ENCODE measurements around the gene CCRL2. TPM values are rescaled to one million over a fixed set of nuclear protein-coding genes. Genes with fewer than 3 reads are reported as not detected.
"Not testable (repeated sequence)": the region's sequence is repeated elsewhere in the genome, so short reads cannot be mapped to it uniquely, and the experiment has no call there.

CCRL2 gene
- polyA plus RNA-seq, 4 donors, result 0.81 to 1.2 (median 1.00) TPM

DNA sequence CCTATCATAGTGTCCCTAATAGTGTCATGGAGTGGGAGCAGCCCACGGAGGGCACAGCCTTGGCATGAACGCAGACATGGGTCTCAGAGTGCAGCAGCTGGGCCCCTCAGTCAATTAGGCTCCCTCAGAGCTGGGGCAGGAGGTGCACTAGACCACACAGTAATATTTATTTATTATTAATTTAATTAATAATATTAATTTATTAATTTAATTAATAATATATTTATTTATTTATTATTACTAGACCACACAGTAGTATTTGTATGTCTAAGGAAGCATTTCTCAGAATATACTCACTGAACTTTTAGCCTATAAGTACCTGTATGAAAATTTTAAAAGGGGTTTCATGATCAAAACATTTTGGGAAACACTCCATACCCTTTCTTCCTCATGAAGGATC, 5.5 kb upstream of the CCRL2 start:
- DNase-seq (ENCODE audit: low read depth in 4 of 4, low spot score in 2 of 4), result no peak

DNA sequence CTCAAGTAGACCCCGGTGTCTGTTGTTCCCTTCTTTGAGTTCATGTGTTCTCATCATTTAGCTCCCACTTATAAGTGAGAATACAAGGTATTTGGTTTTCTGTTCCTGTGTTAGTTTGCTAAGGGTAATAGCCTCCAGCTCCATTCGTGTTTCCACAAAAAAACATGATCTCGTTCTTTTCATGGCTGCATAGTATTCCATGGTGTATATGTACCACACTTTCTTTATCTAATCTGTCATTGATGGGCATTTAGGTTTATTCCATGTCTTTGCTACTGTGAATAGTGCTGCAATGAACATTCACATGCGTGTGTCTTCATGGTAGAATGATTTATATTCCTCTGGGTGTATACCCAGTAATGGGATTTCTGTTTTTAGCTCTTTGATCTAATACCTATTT, 4.2 kb upstream of the CCRL2 start:
- not testable (repeated sequence) for DNase-seq (ENCODE audit: low read depth in 4 of 4, low spot score in 2 of 4)

DNA sequence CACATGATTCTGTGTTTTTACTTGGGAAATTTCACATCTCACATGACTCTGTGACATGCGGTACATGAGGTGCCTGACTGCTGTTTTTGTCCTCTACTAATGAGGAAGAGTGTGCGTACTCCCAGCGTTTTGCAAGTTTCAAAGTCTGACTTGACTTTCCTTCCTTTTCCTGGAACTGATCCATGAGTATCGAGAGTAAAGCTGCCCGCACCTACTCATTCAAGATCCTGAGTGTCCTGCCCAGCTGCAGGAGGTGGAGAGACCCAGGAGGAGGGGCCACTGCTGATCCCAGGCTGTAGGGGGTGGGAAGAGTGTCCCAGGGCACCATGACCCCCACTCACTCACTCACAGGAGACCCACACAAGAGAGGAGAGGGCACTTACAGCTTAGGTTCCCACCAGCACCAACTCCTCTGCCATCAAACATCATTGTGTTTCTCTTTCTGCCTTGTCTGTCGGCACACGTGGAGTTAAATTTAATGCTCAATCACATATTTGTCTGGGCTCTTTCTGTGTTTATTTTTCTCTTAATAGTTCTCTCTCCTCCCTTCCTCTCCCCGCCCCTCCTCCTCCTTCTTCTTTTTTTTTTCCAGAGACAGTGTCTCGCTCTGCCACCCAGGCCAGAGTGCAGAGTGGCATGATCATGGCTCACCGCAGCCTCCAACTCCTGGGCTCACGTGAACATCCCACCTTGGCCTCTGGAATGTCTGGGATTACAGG, 1.6 kb upstream of the CCRL2 start:
- no peak for DNase-seq (ENCODE audit: low read depth in 4 of 4, low spot score in 2 of 4)

DNA sequence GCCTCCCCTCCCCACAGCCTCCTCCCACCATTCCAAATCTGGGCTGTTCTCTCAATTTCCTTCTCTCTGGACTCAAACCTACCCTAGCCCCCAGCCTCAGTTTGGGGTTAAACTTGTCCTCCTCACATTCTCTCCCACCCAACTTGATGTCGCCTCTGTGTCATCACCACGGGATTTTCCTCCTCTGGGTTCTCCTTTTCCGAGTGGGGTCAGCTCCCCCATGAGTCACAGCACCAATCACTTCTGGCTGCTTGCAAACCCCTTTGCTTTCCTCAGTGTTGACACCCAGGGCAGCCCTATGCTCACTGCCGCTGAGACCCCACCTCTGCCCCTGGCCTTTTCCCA, 644 bp upstream of the CCRL2 start:
- DNase-seq (ENCODE audit: low read depth in 4 of 4, low spot score in 2 of 4), result no peak

DNA sequence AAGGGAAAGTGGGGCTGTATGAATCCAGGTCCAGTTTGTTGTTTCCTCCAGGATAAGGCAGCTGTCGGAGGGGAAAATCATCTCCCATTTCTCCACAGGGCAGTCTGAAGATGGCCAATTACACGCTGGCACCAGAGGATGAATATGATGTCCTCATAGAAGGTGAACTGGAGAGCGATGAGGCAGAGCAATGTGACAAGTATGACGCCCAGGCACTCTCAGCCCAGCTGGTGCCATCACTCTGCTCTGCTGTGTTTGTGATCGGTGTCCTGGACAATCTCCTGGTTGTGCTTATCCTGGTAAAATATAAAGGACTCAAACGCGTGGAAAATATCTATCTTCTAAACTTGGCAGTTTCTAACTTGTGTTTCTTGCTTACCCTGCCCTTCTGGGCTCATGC, 911 bp downstream of the CCRL2 start:
- DNase-seq (ENCODE audit: low read depth in 4 of 4, low spot score in 2 of 4), result no peak

DNA sequence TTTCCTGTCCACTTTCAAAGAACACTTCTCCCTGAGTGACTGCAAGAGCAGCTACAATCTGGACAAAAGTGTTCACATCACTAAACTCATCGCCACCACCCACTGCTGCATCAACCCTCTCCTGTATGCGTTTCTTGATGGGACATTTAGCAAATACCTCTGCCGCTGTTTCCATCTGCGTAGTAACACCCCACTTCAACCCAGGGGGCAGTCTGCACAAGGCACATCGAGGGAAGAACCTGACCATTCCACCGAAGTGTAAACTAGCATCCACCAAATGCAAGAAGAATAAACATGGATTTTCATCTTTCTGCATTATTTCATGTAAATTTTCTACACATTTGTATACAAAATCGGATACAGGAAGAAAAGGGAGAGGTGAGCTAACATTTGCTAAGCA, 1.8 kb downstream of the CCRL2 start:
- DNase-seq (ENCODE audit: low read depth in 4 of 4, low spot score in 2 of 4), result no peak

DNA sequence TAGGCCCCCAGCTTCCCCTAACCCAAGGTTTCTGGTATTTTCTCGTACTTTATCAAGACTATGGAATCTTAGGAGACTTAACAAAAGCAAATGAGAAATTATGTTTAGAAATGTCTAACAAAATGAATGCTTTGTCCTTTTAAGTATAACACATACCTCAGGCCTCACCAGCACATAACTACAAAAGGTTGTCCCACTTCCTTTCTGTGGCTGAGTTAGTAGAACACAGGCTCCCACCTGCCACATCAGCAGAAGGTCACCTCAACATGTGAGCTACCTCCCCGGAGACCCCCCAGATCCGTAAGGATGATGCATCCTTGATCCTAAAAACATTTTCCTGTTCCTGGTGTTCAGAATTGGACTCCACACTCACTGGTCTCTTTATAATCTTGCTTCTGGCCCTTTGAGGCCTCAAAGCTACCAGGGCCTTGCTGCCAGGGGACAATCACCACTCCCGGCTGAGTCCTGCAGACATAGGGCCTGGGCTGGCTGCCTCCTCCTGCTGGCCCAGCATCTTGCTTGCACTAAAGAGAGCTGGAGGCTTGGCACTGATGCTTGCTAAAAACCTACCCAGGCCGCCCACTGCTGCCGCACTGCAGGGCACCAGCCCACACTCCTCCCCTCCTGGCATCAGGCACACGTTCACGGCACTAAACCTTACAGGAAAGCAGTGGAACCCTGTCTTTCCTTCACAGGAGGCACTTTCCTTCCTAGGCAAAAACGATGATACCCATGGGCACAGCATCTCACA, 2.9 kb downstream of the CCRL2 start:
- DNase-seq (ENCODE audit: low read depth in 4 of 4, low spot score in 2 of 4), result no peak

DNA sequence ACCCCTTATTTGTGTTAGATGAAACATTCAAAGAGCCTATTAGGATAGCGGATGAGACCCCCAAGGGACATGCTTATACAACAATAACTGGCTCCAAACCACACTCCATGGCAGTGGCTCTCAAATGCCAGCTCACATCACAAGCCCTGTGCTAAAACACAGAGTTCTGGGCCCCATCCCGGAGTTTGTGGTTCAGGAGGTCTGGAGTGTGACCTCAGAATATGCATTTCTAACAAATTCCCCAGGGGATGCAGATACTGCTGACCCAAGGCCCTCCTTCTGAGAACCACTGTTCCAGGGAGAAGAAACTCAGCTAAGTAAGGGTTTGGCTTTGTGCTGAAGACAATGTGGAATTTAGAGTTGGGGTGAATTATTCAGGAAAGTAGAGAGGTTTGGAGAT, 3.6 kb downstream of the CCRL2 start:
- DNase-seq (ENCODE audit: low read depth in 4 of 4, low spot score in 2 of 4), result no peak

DNA sequence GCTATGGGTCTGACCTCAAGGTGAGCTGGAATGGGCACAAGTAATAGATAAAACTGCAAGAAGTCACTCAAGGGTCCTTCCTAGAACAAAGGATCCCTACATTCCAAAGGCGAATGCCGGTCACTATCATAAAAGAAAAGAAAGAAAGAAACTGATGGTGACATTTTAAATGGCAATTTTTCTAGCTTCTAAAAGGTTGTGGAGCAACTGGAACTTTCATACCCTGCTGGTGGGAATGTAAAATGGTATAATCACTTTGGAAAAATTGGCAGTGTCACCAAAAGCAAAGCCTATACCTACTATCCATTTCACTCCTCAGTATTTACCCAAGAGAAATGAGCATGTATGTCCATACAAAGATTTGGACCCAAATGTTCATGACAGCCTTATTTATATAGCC, 4.2 kb downstream of the CCRL2 start:
- DNase-seq (ENCODE audit: low read depth in 4 of 4, low spot score in 2 of 4), result no peak

DNA sequence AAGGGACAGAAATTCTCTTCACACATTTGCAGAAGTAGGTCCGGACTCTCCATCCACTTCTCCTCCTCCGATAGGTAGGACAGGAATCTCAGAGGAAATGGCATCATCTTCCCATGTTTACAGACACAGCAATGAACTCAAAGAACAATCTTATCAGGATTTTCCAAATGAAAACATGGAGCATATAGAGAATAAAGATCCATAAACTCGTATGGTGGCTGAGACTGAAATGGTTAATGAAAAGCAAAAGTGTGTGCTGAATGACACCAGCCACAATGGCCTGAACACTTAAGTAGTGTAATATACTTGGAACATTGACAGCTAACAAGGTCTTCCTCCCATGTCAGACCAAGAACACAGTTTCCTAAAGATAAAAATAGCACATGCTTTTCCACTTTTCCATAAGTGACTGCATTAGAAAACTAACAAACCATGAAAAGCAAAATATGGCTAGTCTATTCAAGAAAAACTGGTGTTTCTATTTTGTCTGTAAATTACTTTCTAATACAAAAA, 5.8 kb downstream of the CCRL2 start:
- no peak for DNase-seq (ENCODE audit: low read depth in 4 of 4, low spot score in 2 of 4)

DNA sequence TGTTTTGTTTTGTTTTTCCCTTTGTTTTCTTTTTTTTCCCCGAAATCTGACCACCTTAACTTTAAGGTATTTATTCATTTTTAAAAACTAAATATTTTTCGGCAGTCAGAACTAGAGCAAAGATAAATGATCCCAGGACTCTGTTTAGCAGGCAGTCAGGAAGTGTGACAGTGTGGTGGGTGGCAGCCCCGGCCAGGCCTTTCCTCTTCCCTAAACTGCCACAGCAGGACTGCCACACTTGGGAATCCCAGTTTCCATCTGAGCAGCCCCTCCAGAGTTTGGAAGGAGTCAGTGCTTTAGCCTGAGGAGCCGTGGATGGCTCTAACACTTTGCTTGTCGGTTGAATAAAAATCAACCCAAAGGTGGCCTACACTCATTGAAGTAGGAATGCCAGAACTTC, 6.9 kb downstream of the CCRL2 start:
- DNase-seq (ENCODE audit: low read depth in 4 of 4, low spot score in 2 of 4), result no peak

DNA sequence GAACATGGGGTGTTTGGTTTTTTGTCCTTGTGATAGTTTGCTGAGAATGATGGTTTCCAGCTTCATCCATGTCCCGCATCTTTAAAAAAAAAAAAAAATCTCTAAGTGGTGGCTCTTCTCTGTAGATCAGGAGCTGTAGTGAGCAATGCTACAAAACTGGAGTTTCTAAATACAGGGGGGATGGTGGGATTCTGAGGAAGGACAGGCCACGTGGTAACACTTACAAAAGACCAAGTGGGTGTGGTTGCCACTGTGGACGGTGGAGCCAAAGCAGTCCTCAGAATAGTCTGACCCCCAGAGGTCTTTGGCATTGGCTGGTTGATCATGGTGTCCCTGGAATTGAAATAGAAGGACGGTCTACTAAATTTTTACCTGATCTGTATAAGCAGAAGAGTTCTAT, 7.7 kb downstream of the CCRL2 start:
- DNase-seq (ENCODE audit: low read depth in 4 of 4, low spot score in 2 of 4), result no peak

DNA sequence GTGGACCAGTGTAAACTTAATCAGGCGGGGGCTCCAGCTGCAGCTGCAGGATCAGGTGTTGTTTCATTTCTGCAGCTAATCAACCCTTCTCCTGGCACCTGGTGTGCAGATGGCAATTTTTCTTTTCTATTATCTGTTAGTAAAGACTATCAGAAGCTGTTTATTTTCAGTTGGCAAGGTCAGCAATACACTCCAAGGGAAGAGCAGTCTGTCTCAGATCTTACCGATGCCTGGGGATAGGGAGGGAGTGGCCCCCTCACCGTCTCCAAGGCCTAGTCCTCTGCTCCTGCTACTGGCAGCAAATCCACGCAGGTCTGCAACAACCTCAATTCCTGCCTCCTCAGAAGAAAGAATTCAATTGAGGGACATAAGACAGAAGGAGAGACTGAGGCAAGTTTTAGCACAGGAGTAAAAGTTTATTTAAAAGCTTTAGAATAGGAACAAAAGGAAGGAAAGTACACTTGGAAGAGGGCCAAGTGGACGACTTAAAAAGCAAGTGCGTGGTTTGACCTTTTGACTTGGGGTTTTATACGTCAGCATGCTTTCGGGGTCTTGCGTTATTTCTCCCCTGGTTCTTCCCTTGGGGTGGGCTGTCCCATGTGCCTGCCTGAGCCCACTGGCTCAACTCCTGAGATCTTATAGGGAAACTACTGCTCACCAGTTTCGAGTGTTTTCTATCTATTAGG, 9.2 kb downstream of the CCRL2 start:
- no peak for DNase-seq (ENCODE audit: low read depth in 4 of 4, low spot score in 2 of 4)

DNA sequence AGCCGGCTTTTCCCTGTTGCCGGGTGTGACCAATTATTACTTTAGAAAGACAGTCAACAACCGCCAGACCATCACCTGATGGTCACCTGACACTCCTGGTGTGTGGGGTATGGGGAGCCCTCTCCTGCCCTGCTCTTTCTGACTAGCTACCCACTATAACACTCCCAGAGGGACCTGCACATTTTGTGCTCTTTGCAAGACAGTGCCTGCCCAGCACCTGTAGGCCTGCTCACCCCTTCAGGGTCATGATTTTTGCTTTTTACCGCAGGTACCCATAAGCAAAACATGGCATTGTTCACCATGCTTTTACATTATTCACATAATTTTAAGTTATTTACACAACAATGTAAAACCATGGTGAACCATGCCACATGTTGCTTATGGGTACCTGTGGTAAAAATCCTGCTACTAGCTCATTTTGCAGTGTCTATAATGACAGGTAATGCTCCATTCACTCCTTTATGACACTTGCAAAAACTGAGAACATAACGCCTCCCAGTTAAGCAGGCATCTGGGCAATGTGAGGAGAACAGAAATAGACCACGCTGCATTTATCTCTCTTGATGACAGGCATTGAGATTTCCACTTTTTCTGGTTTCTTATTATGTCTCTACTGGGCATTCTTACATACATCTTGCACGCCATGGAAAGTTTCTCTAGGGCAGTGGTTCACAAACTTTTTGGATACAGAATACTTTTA, 9.9 kb downstream of the CCRL2 start:
- no peak for DNase-seq (ENCODE audit: low read depth in 4 of 4, low spot score in 2 of 4)

DNA sequence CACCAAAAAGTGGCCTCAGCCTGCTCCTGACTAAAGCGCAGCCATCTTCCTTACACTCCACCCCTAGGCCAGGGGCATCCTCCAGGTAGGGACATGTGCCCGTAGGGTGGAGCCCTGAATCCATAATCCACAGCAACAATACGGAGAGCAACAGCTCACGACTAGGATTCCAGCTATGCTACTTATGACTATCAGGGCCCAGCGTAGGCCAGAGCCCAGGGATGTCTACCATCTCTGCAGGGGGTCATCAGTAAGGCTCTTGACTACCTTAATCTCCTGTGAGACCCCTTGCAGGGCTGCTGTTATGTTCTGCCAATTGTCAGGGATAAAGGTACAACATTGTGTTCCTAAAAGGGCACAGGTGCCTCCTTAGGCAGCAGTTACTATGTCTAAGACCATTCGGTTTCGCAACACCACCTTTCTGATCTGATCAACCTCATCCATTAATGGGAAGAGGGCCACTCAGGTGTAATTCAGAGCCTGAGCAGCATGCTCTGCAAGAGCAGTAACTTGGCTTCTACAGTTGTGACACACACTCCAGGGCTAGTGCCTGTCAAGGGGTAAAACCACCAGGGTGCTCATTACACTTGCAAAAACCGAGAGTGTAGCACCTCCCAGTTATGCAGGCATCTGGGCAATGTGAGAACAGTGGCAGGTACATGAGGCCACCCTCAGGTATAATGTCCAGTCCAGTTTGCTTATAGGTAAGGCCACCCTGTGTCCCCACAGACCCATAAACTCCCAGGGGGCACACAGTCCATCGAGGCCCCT, 11.0 kb downstream of the CCRL2 start:
- DNase-seq (ENCODE audit: low read depth in 4 of 4, low spot score in 2 of 4), result no peak

DNA sequence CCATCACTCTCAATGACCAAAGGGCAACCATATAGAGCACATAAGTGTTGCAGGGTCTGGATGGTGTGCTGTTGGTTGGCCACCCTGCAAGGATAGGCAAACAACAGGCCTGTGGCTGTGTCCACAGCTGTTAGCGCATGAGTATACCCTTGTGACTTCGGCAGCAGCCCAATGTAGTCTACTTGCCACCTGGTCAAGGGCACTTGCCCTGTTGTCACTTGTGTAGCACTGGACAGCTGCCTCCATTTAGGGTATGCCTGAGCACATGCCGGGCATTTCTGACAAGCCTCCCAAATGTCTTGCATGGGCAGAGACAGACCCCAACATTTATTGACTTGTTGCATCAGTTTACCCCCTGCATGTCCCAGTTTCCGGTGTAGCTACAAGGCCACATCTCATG, 12.8 kb downstream of the CCRL2 start:
- DNase-seq (ENCODE audit: low read depth in 4 of 4, low spot score in 2 of 4), result no peak

DNA sequence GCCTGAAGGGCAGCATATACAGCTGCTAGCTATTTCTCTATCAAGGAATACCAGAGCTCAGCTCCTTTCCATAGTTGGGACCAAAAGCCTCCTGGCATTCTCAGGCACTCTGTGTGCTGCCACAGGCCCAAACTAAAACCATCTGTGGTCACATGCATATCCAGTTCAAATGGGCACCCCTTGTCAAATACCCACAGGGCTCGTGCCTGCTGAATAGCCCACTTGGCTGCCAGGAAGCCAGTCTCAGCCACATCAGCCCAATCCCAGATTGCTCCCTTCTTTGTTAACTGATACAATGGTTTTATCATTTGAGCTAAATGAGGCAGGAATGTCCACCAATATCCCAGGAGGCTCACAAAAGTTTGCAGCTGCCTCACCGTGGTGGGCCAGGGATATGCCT, 13.9 kb downstream of the CCRL2 start:
- no peak for DNase-seq (ENCODE audit: low read depth in 4 of 4, low spot score in 2 of 4)

DNA sequence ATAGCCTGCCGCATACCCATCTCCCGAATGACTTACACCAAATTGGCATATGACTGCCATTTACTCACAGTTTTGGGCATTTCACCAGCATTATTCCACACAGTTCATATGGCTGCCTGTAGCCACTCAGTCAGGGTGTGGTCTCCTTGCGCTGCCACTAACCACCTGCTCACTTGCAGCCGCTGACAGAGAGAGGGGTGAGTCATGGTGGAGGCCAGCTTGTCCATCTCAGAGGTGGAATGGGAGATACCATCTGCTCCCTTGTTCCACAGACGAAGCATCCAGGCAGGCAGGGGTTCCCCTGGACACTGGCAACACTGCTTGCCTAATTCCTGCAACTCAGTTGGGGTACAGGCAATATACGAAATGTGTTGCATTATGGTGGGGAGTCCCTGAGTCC, 15.6 kb downstream of the CCRL2 start:
- DNase-seq (ENCODE audit: low read depth in 4 of 4, low spot score in 2 of 4), result no peak

DNA sequence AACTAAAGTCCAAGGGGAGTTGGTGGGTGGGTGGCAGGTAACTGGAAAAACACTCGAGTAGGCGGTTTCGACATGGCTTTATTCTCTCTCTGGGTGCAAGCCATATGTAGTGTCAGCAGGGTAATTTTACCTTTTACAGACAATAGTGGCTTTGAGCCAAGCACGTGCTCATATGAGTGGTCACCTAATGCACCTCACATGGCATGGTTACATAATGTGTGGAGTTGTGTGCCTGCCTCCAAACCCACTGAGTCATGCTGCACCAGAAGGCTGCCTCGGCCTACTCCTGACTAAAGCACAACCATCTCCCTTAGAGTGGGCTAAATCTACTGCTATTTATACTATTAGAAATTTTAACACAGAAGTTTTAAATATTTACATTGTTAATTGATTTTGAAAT, 16.5 kb downstream of the CCRL2 start:
- no peak for DNase-seq (ENCODE audit: low read depth in 4 of 4, low spot score in 2 of 4)

DNA sequence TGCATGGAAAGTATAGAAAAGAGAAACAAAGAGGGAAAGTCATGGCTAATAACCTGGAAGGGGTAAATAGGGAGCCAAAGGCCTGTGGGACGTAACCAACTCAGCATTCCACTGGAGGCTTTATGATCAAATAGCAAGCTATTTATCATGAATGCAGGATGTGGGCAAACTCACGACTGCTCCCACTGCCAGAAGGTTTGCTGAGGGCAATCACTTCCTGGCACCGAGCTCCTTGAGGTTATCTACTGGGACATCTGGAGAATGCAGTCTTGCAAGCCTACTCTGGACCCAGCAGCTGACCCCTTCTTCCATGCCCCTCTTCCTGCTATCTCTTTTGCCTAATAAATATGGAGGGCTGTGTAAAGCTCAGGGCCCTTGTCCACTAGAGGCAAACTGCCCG, 19.4 kb downstream of the CCRL2 start:
- not testable (repeated sequence) for DNase-seq (ENCODE audit: low read depth in 4 of 4, low spot score in 2 of 4)
